Hepatocyte (in vitro differentiated cells): Measurements from ENCODE around the gene LPP. TPM values are rescaled to one million over a fixed set of nuclear protein-coding genes. Genes with fewer than 3 reads are reported as not detected.

Experiments
- DNase-seq: peaks from one replicate; pipeline ENCODE4 v3.0.0-alpha.2; 2016; ENCODE audit warnings: low spot score
- H2AFZ ChIP-seq: fragments of 200-600 bp; sonication (generic); 2 replicates; pipeline ENCODE4 v1.6.0; 2016; ENCODE audit warnings: antibody characterized with exemption, mild to moderate bottlenecking
- H3K27ac ChIP-seq: fragments of 200-600 bp; sonication (generic); 2 replicates; pipeline ENCODE4 v1.5.1; 2016; ENCODE audit warnings: mild to moderate bottlenecking
- H3K27me3 ChIP-seq: fragments of 200-600 bp; sonication (generic); 2 replicates; pipeline ENCODE4 v1.6.1; 2016
- H3K36me3 ChIP-seq: fragments of 200-600 bp; sonication (generic); replicated peaks from 2 replicates; pipeline ENCODE4 v1.5.1; 2016; ENCODE audit warnings: low read depth; ENCODE audit not compliant: insufficient read depth
- H3K4me1 ChIP-seq: fragments of 200-600 bp; sonication (generic); 2 replicates; pipeline ENCODE4 v1.5.1; 2016; ENCODE audit warnings: mild to moderate bottlenecking, moderate library complexity; ENCODE audit not compliant: insufficient read depth
- H3K4me2 ChIP-seq: fragments of 200-600 bp; sonication (generic); 2 replicates; pipeline ENCODE4 v1.6.0; 2016
- H3K4me3 ChIP-seq: fragments of 200-600 bp; sonication (generic); 2 replicates; pipeline ENCODE4 v1.5.1; 2016; ENCODE audit warnings: mild to moderate bottlenecking
- H3K79me2 ChIP-seq: fragments of 200-600 bp; sonication (generic); 2 replicates; pipeline ENCODE4 v1.6.0; 2017; ENCODE audit warnings: mild to moderate bottlenecking
- H3K9me2 ChIP-seq: fragments of 200-600 bp; sonication (generic); replicated peaks from 2 replicates; pipeline ENCODE4 v1.6.0; 2017; ENCODE audit warnings: mild to moderate bottlenecking; ENCODE audit not compliant: insufficient read depth
- H3K9me3 ChIP-seq: fragments of 200-600 bp; sonication (generic); 2 replicates; pipeline ENCODE4 v1.5.1; 2016; ENCODE audit warnings: low read depth, mild to moderate bottlenecking
- H4K20me1 ChIP-seq: fragments of 200-600 bp; sonication (generic); 2 replicates; pipeline ENCODE4 v1.6.0; 2016; ENCODE audit warnings: mild to moderate bottlenecking; ENCODE audit not compliant: insufficient read depth, poor library complexity, severe bottlenecking
- EZH2 ChIP-seq: fragments of 200-600 bp; sonication (generic); IDR thresholded peaks from 2 replicates; pipeline ENCODE4 v1.6.1; 2016; ENCODE audit warnings: antibody characterized with exemption, mild to moderate bottlenecking, borderline replicate concordance
- EZH2phosphoT487 ChIP-seq: fragments of 200-600 bp; sonication (generic); IDR thresholded peaks from one replicate; pipeline ENCODE4 v1.6.1; 2018; ENCODE audit warnings: antibody characterized with exemption, mild to moderate bottlenecking, low read depth, moderate library complexity; ENCODE audit not compliant: unreplicated experiment, severe bottlenecking
- WGBS: methylation state at CpG from one replicate; pipeline ENCODE4 v1.1.6; 2016; ENCODE audit warnings: low lambda C conversion rate; ENCODE audit errors: missing lambda C conversion rate; 5-methylcytosine and 5-hydroxymethylcytosine counted together
- polyA plus RNA-seq: library from polyadenylated mRNA; unstranded; fragments of >200 nt; fragmentation: Nextera tagmentation; extraction: Ambion mirVana; gene quantifications from 2 replicates; pipeline ENCODE4 v1.2.1, GENCODE V29; 2016
- total RNA-seq: library from RNA; depleted of rRNA; stranded (reverse); fragments of >200 nt; gene quantifications from 2 replicates; pipeline ENCODE4 v1.2.3, GENCODE V29; 2014
- TF ChIP-seq, protein P1 (sequence below): fragments of 200-600 bp; sonication (generic); IDR thresholded peaks from 2 replicates; pipeline ENCODE4 v1.5.1; 2016; ENCODE audit warnings: antibody characterized with exemption, mild to moderate bottlenecking; ENCODE audit not compliant: poor library complexity

LPP gene
- total and polyA plus RNA-seq, 2 experiments from 2014 or later, result 53.2 to 73.8 TPM

DNA sequence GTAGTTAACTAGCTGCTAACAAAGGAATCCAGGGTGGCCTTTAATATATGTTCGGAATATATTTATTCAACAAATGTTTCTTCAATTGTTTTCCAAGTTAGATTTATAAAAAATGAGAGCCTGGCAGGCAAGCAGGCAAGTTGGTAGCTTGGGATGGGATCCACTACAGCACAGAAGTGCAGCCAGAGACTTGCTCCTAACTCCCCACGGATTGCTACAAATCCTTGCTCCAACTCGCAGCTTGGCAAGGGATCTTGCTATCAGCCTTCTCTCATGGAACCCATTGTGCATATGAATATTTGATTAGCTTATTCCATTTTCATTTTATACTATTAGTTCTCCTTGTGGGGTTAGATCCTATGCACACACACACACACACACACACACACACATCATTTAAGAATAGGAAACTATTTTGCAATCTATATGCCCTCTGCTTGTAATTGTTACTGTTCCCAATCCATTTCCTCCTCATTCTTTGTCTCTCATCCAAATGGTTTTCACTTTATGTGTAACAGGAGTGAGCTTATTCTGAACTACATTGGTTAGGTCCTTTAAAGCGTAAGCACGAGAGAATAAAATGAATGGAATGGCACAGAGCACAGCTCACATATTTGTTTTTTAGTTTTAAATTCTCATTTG, 505.6 kb downstream of the LPP start:
- no peaks in the 10 kb centered on the region for H4K20me1 ChIP-seq
- WGBS, result 90% methylated on average over 5 of the region's 5 CpGs
- no peaks in the 10 kb centered on the region for H3K4me1 ChIP-seq

GRCh38 chr3:188660415-188660814, 506.5 kb downstream of the LPP start:
- WGBS, result 95% methylated on average over 1 of the region's 1 CpG
- no peaks in the 10 kb centered on the region for H4K20me1 ChIP-seq
- TF ChIP-seq EZH2 (no peak), EZH2phosphoT487 (no peak)
- TF ChIP-seq, protein P1, sequence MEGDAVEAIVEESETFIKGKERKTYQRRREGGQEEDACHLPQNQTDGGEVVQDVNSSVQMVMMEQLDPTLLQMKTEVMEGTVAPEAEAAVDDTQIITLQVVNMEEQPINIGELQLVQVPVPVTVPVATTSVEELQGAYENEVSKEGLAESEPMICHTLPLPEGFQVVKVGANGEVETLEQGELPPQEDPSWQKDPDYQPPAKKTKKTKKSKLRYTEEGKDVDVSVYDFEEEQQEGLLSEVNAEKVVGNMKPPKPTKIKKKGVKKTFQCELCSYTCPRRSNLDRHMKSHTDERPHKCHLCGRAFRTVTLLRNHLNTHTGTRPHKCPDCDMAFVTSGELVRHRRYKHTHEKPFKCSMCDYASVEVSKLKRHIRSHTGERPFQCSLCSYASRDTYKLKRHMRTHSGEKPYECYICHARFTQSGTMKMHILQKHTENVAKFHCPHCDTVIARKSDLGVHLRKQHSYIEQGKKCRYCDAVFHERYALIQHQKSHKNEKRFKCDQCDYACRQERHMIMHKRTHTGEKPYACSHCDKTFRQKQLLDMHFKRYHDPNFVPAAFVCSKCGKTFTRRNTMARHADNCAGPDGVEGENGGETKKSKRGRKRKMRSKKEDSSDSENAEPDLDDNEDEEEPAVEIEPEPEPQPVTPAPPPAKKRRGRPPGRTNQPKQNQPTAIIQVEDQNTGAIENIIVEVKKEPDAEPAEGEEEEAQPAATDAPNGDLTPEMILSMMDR, result no peak
- H3K9me2 ChIP-seq, result no peaks in the 10 kb centered on the region
- H3K36me3 ChIP-seq, result no peaks in the 10 kb centered on the region
- no peaks in the 10 kb centered on the region for H3K4me1 ChIP-seq
- no peaks in the 10 kb centered on the region for H3K9me3 ChIP-seq
- DNase-seq, result no peak
- H3K4me2 ChIP-seq, result no peak overlapping the region
- H3K79me2 ChIP-seq, result peaks cover 19% of the 10 kb centered on the region
- no peak overlapping the region for H3K27ac ChIP-seq
- H2AFZ ChIP-seq, result no peak overlapping the region
- H3K27me3 ChIP-seq, result no peaks in the 10 kb centered on the region
- H3K4me3 ChIP-seq, result no peak overlapping the region

More for the DNA sequence above, 505.6 kb downstream of the LPP start:
- Histone ChIP-seq H3K4me2 (no peak overlapping the region), H2AFZ (no peak overlapping the region), H3K36me3 (no peaks in the 10 kb centered on the region), H3K27ac (no peak overlapping the region), H3K9me3 (no peaks in the 10 kb centered on the region), H3K4me3 (no peak overlapping the region), H3K9me2 (no peaks in the 10 kb centered on the region), H3K27me3 (no peaks in the 10 kb centered on the region), H3K79me2 (peaks cover 19% of the 10 kb centered on the region)
- TF ChIP-seq, protein P1, result no peak
- no peak for TF ChIP-seq EZH2
- no peak for TF ChIP-seq EZH2phosphoT487
- DNase-seq, result no peak

- H3K4me3 ChIP-seq, result no peak overlapping the region
- no peak overlapping the region for H2AFZ ChIP-seq
- no peak for DNase-seq
- H3K27ac ChIP-seq, result no peak overlapping the region
- no peaks in the 10 kb centered on the region for H4K20me1 ChIP-seq
- no peaks in the 10 kb centered on the region for H3K27me3 ChIP-seq
- H3K79me2 ChIP-seq, result peaks cover 21% of the 10 kb centered on the region
- TF ChIP-seq EZH2phosphoT487, result no peak
- TF ChIP-seq EZH2, result no peak
- TF ChIP-seq, protein P1, result no peak
- no peaks in the 10 kb centered on the region for H3K9me3 ChIP-seq
- WGBS, result 96% methylated on average over 2 of the region's 2 CpGs
- H3K4me1 ChIP-seq, result no peaks in the 10 kb centered on the region
- no peaks in the 10 kb centered on the region for H3K9me2 ChIP-seq
- no peak overlapping the region for H3K4me2 ChIP-seq
- no peaks in the 10 kb centered on the region for H3K36me3 ChIP-seq
Observed at GRCh38 chr3:188661806-188662205, 507.8 kb downstream of the LPP start.
